IMR-90 (cell line): Measurements from ENCODE around the gene GPR62. TPM values are rescaled to one million over a fixed set of nuclear protein-coding genes. Genes with fewer than 3 reads are reported as not detected.

Experiments
- ATAC-seq: fragments of 200-7000 bp; cut with Tn5 transposase; 2 replicates; pipeline ENCODE4 v1.9.1; 2020; ENCODE audit warnings: low read depth, mild to moderate bottlenecking, moderate library complexity
- BruUV-seq: library from RNA; stranded (reverse); fragments of 400-500 nt; replicated peaks from 2 replicates; lab custom pipeline; 2021; lab: Mats Ljungman, UMichigan
- CTCF ChIA-PET: fragments of 300-600 bp; formaldehyde crosslinking; extraction: SDS; loops from one replicate; lab custom pipeline; 2021; ENCODE audit warnings: antibody characterized with exemption; lab: Yijun Ruan, JAX
- POLR2A ChIA-PET: fragments of 300-600 bp; sonication (Branson Sonifier 250); formaldehyde crosslinking; loops from one replicate; lab custom pipeline; 2022; ENCODE audit warnings: antibody characterized with exemption; ENCODE audit not compliant: unreplicated experiment; lab: Charles Lee
- DNase-seq: peaks from one replicate; pipeline ENCODE4 v3.0.0; 2013
- H2AFZ ChIP-seq: replicated peaks from 2 replicates; pipeline ENCODE3; 2013; ENCODE audit warnings: low read length, mild to moderate bottlenecking; ENCODE audit not compliant: poor library complexity
- H2AK5ac ChIP-seq: 2 replicates; pipeline ENCODE4 v1.6.1; 2013; ENCODE audit warnings: low read depth, low read length, inconsistent platforms
- H2AK9ac ChIP-seq: replicated peaks from 2 replicates; pipeline ENCODE3; 2013; ENCODE audit warnings: mild to moderate bottlenecking, low read depth, low read length, moderate library complexity; ENCODE audit not compliant: poor library complexity
- H2BK120ac ChIP-seq: 2 replicates; pipeline ENCODE4 v1.6.1; 2013; ENCODE audit warnings: low read depth, low read length, inconsistent platforms
- H2BK15ac ChIP-seq: 3 replicates; pipeline ENCODE4 v1.6.1; 2013; ENCODE audit warnings: low read depth, low read length, inconsistent platforms
- H2BK20ac ChIP-seq: 2 replicates; pipeline ENCODE4 v1.6.1; 2013; ENCODE audit warnings: low read depth, mild to moderate bottlenecking, inconsistent platforms, low read length, moderate library complexity
- H2BK5ac ChIP-seq: 2 replicates; pipeline ENCODE4 v1.6.1; 2013; ENCODE audit warnings: mild to moderate bottlenecking, low read depth, low read length, inconsistent platforms; ENCODE audit not compliant: poor library complexity, severe bottlenecking
- H3K14ac ChIP-seq: replicated peaks from 2 replicates; pipeline ENCODE4 v1.6.1; 2013; ENCODE audit warnings: low read depth, low read length, inconsistent platforms
- H3K18ac ChIP-seq: 2 replicates; pipeline ENCODE4 v1.6.1; 2013; ENCODE audit warnings: low read depth, low read length, control low read depth
- H3K23ac ChIP-seq: 2 replicates; pipeline ENCODE4 v1.6.1; 2013; ENCODE audit warnings: low read depth, low read length, inconsistent platforms
- H3K27ac ChIP-seq: 2 replicates; pipeline ENCODE4 v1.5.1; 2013; ENCODE audit warnings: mild to moderate bottlenecking, control low read depth, low read length; ENCODE audit not compliant: insufficient read depth
- H3K27me3 ChIP-seq: 2 replicates; pipeline ENCODE4 v1.6.1; 2013; ENCODE audit warnings: low read length; ENCODE audit not compliant: control insufficient read depth, insufficient read depth
- H3K36me3 ChIP-seq: 2 replicates; pipeline ENCODE4 v1.6.1; 2013; ENCODE audit warnings: low read length, mixed read lengths; ENCODE audit not compliant: control insufficient read depth, insufficient read depth
- H3K4ac ChIP-seq: 2 replicates; pipeline ENCODE4 v1.6.1; 2013; ENCODE audit warnings: low read depth, low read length, inconsistent platforms
- H3K4me1 ChIP-seq: 2 replicates; pipeline ENCODE4 v1.6.1; 2013; ENCODE audit warnings: low read length, mixed read lengths; ENCODE audit not compliant: control insufficient read depth, insufficient read depth
- H3K4me2 ChIP-seq: 2 replicates; pipeline ENCODE4 v1.6.1; 2013; ENCODE audit warnings: low read depth, mild to moderate bottlenecking, control low read depth, low read length, moderate library complexity
- H3K4me3 ChIP-seq: 2 replicates; pipeline ENCODE4 v1.5.1; 2013; ENCODE audit warnings: low read depth, mild to moderate bottlenecking, control low read depth, low read length, moderate library complexity; ENCODE audit not compliant: insufficient read depth
- H3K56ac ChIP-seq: 2 replicates; pipeline ENCODE4 v1.6.1; 2013; ENCODE audit warnings: low read length, inconsistent platforms; ENCODE audit not compliant: insufficient read depth; ENCODE audit errors: extremely low read depth
- H3K79me1 ChIP-seq, 2 experiments: 2 replicates each; pipeline ENCODE4 v1.6.1; 2013; ENCODE audit warnings: low read length in 2 of 2, inconsistent platforms in 1 of 2, low read depth in 1 of 2
- H3K9ac ChIP-seq: 2 replicates; pipeline ENCODE4 v1.6.1; 2013; ENCODE audit warnings: low read depth, low read length, control low read depth
- H3K9me1 ChIP-seq: 2 replicates; pipeline ENCODE4 v1.6.1; 2013; ENCODE audit warnings: low read length, inconsistent platforms; ENCODE audit not compliant: insufficient read depth
- H3K9me3 ChIP-seq: 2 replicates; pipeline ENCODE4 v1.6.1; 2013; ENCODE audit warnings: low read length; ENCODE audit not compliant: control insufficient read depth, insufficient read depth
- H4K20me1 ChIP-seq: 2 replicates; pipeline ENCODE4 v1.6.1; 2013; ENCODE audit warnings: low read length, inconsistent platforms; ENCODE audit not compliant: insufficient read depth
- H4K5ac ChIP-seq: 2 replicates; pipeline ENCODE4 v1.6.1; 2013; ENCODE audit warnings: mild to moderate bottlenecking, low read depth, low read length, control low read depth
- H4K8ac ChIP-seq, 2 experiments: 2 replicates each; pipeline ENCODE4 v1.6.1; 2013; ENCODE audit warnings: low read depth in 2 of 2, low read length in 2 of 2, control low read depth in 1 of 2, inconsistent platforms in 1 of 2
- H4K91ac ChIP-seq: 2 replicates; pipeline ENCODE4 v1.6.1; 2013; ENCODE audit warnings: low read depth, low read length, inconsistent platforms; ENCODE audit not compliant: insufficient read depth
- MAZ ChIP-seq: IDR thresholded peaks from 2 replicates; pipeline ENCODE4 v1.6.1; 2012; ENCODE audit warnings: low read depth, mild to moderate bottlenecking, low read length, improper control_type of control experiment, moderate library complexity, borderline replicate concordance
- POLR2A ChIP-seq: IDR thresholded peaks from 2 replicates; pipeline ENCODE4 v1.6.1; 2012; ENCODE audit warnings: mild to moderate bottlenecking, low read depth, low read length
- WGBS, 2 experiments: methylation state at CpG; one replicate each; pipeline versions ENCODE4 v1.1.5 to v1.1.7; 2013; ENCODE audit warnings: missing lambda C conversion rate in 2 of 2; ENCODE audit not compliant: insufficient read length in 1 of 2; ENCODE audit errors: extremely low coverage in 2 of 2; 5-methylcytosine and 5-hydroxymethylcytosine counted together
- dilution Hi-C: fragments of 300-500 bp; cut with HindIII; formaldehyde crosslinking; loops from one replicate; pipeline ENCODE4 v1.14.3; 2018; ENCODE audit warnings: low sequenced_read_pairs; ENCODE audit not compliant: unreplicated experiment
- in situ Hi-C: fragments of 300-500 bp; cut with MboI; formaldehyde crosslinking; loops from 3 replicates; pipeline ENCODE4 v1.14.3; 2019; ENCODE audit warnings: low sequenced_read_pairs, inconsistent platforms, mixed read lengths
- intact Hi-C: fragments of 100-400 bp; cut with micrococcal nuclease; formaldehyde crosslinking; loops from 2 replicates; pipeline ENCODE4 v1.10.0; 2022
- polyA plus RNA-seq, 3 experiments: library from polyadenylated mRNA; depleted of rRNA; stranded (reverse); fragments of >200 nt; gene quantifications; 2 replicates each; pipeline ENCODE4 v1.2.3, GENCODE V29; 2012; ENCODE audit warnings: low replicate concordance in 1 of 3
- total RNA-seq: library from RNA; depleted of rRNA; stranded (reverse); fragments of >200 nt; gene quantifications from 2 replicates; pipeline ENCODE4 v1.2.3, GENCODE V29; 2012
- TF ChIP-seq, protein P1 (sequence below): conservative IDR thresholded peaks from 2 replicates; pipeline ENCODE4 v1.5.1; 2012; ENCODE audit warnings: mild to moderate bottlenecking, low read depth, low read length, improper control_type of control experiment

The GPR62 gene
- total and polyA plus RNA-seq, 2 of the 4 experiments (the other 2 are of a cell fraction): under 0.01 TPM; not detected in 1

DNA sequence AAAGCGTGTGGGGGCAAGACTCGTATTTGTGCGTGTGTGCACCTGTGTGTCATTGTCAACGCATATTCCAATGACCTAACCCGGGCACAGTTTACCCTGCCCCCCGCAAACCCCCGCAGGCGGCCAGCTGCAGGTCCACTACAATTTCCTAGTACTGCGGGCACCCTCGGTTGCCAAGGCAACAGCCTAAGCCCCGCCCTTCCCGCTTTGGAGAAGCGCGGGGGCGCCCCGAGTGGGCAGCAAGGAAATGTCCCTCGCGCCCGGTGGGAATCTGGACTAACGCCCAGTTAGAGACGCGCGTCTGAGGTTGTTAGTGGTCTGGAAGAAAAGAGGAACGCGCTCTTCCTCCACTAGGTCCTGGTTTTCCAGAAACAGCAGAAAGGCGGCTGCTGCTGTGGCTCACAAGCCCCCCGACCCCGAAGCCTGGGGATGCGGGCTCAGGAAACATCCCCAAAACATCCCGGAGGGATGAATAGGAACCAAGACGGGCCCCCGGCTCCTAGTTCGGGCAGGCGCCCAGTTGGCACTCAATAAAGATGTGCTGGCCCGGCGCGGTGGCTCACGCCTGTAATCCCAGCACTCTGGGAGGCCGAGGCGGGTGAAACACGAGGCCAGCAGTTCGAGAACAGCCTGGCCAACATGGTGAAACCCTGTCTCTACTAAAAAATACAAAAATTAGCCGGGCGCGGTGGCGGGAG is 20.8 kb downstream of the GPR62 start:
- ATAC-seq (0 out of 2 replicates have a peak, but pooled peaks have one; percentile 6), DNase-seq (peak; percentile 64)
- peaks cover 13% of the 10 kb centered on the region for H3K4me1 ChIP-seq
- H3K14ac ChIP-seq: no peak overlapping the region
- no TSS peak for BruUV-seq
- in situ Hi-C loops (no loop called here), dilution Hi-C loops (no loop called here), intact Hi-C loops (no loop called here)
- no peak overlapping the region for H3K27ac ChIP-seq
- no peak overlapping the region for H3K4ac ChIP-seq
- peaks cover 4% of the 10 kb centered on the region; the same call in 1 of the 2 replicates for H4K20me1 ChIP-seq
- H3K79me1 ChIP-seq: peaks cover 10 to 38% of the 10 kb centered on the region in 2 experiments; a peak in 3 of 4 replicates
- no peak overlapping the region for H2BK5ac ChIP-seq
- no peak overlapping the region for H2AK5ac ChIP-seq
- H2AK9ac ChIP-seq: peak overlapping the region; percentile 23
- H4K8ac ChIP-seq: no peak overlapping the region; a peak in 1 of 4 replicates
- peak overlapping the region; percentile 86 for H3K4me2 ChIP-seq
- WGBS, 2 experiments: 36% methylated on average over 20 of the region's 46 CpGs; no CpG with 5 or more reads in 1 of the 2 experiments
- no peak overlapping the region; the same call in 1 of the 2 replicates for H3K23ac ChIP-seq
- H3K27me3 ChIP-seq: no peaks in the 10 kb centered on the region
- H3K36me3 ChIP-seq: no peaks in the 10 kb centered on the region
- H3K18ac ChIP-seq: no peak overlapping the region
- ChIA-PET CTCF (no interaction called here), POLR2A (no interaction called here)
- peak; percentile 42; the same call in 1 of the 2 replicates for TF ChIP-seq MAZ
- no peak for TF ChIP-seq POLR2A
- TF ChIP-seq, protein P1, sequence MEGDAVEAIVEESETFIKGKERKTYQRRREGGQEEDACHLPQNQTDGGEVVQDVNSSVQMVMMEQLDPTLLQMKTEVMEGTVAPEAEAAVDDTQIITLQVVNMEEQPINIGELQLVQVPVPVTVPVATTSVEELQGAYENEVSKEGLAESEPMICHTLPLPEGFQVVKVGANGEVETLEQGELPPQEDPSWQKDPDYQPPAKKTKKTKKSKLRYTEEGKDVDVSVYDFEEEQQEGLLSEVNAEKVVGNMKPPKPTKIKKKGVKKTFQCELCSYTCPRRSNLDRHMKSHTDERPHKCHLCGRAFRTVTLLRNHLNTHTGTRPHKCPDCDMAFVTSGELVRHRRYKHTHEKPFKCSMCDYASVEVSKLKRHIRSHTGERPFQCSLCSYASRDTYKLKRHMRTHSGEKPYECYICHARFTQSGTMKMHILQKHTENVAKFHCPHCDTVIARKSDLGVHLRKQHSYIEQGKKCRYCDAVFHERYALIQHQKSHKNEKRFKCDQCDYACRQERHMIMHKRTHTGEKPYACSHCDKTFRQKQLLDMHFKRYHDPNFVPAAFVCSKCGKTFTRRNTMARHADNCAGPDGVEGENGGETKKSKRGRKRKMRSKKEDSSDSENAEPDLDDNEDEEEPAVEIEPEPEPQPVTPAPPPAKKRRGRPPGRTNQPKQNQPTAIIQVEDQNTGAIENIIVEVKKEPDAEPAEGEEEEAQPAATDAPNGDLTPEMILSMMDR: peak; percentile 19; the same call in 1 of the 2 replicates
- no peak overlapping the region for H4K91ac ChIP-seq
- no peaks in the 10 kb centered on the region for H3K9me3 ChIP-seq
- H2BK15ac ChIP-seq: no peak overlapping the region
- peak overlapping the region; percentile 97 for H2AFZ ChIP-seq
- no peak overlapping the region for H3K9ac ChIP-seq
- no peak overlapping the region for H3K4me3 ChIP-seq
- no peak overlapping the region for H4K5ac ChIP-seq
- peaks cover 12% of the 10 kb centered on the region for H3K9me1 ChIP-seq
- H2BK20ac ChIP-seq: no peak overlapping the region
- no peak overlapping the region for H3K56ac ChIP-seq
- no peak overlapping the region for H2BK120ac ChIP-seq
